ENCODE results near the gene SELENOI.

- TF ChIP-seq CTCF (conservative IDR thresholded peaks at IDR 0.05; ENCODE audit: low read depth, low read length): no peak
- TF ChIP-seq POLR2A (IDR thresholded peaks at IDR 0.05; ENCODE audit: low read depth, low read length): no peak
- no peak for TF ChIP-seq MAZ (IDR thresholded peaks at IDR 0.05; ENCODE audit: borderline replicate concordance, low read depth, low read length)
These were observed 40.4 kb upstream of the SELENOI start for GRCh38 chr2:26305540-26305939.
